GM21367 (cell line): ENCODE results near the gene PHACTR3.

Experiments used
- ATAC-seq: cut with Tn5 transposase; IDR thresholded peaks from one replicate; pipeline ENCODE4 v1.9.1; 2021; ENCODE audit not compliant: unreplicated experiment

The PHACTR3 gene

GRCh38 chr20:59774204-59774641 lies 169.9 kb downstream of the PHACTR3 start:
- no peak for ATAC-seq

DNA sequence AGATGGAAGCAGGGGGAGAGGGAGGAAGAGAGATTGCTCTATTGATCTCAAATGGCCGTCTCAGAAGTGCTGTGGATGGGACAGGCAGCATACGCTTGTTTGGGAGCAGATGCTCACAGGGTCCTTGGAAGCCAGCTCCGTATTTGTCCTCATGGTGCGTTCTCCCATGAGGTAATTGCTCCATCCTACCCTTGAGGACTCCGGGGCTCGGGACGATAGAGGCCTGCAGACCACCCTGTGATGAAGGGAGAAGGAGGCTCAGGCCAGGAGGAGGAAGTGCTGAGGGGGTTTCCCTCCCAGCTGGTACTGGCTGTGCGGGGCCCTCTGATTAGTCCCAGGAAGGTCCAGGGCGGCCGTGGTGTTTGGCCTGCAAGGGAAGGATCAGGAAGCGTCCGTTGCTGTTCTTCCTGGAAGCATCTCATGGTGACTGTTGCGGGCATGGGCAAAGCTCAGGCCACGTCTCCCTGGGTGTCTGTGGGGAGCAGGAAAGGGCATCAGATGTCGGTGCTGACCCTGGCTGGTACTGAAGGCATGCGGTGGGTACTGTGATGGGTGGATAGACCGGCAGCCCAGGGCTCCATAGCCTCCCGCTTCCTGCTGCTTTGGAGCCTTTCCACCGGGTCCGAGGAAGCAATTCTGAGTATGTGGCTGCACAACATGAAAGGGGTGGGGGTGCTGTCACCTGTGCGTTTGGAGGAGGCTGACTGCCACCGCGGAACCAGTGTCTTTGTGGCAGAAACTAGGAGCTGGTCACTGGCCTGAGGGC lies 170.8 kb downstream of the PHACTR3 start:
- ATAC-seq: no peak

GRCh38 chr20:59775687-59776055 lies 171.3 kb downstream of the PHACTR3 start:
- no peak for ATAC-seq

GRCh38 chr20:59776059-59776603 lies 171.8 kb downstream of the PHACTR3 start:
- no peak for ATAC-seq

DNA sequence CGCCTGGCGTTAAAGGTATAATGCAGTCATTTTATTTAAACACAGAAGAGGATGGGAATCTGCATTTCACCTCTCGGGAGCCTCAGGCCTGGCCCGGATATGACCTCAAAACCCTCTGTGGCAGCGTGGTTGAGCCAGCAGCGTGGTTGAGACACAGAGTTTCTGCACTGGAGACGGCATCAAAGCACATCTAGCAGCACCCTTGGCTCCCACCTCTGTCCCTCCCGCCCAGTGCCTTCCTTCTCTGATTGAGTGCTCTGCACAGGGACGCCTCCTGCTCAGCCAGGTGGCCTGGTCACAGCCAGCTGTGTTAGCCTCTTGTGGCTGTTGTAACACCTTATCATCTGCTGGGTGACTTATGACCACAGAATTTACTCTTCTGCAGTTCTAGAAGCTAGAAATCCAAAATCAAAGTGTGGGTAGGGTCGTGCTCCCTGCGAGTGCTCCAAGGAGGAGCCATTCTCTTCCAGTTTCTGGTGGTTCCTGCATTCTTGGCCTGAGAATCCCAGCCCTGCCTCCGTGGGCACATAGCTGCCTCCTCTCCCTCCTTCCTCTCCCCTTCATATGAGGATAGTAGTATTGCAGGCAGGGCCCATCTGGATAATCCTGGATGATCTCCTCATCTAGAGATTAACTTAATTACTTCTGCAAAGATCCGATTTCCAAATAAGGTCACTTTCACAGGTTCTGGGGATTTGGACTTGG lies 172.4 kb downstream of the PHACTR3 start:
- ATAC-seq: no peak

DNA sequence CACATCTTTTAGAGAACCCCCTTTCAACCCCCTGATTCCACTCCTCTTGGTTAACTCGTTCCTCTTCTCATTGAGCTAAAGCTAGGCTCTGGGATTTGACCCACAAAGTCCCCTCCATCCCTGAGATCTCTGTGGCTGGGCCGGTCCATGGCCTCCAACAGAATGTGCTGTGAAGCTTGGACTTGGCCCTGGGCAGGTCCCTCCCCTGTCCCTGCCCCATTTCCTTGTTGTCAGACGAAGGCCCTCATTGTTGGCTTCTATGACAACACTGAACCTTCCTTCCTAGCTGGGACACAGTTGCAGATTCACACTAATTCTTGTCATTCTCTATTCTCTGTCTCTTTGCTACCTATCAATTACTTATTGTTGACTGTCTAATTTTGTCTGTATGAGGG lies 173.0 kb downstream of the PHACTR3 start:
- no peak for ATAC-seq

DNA sequence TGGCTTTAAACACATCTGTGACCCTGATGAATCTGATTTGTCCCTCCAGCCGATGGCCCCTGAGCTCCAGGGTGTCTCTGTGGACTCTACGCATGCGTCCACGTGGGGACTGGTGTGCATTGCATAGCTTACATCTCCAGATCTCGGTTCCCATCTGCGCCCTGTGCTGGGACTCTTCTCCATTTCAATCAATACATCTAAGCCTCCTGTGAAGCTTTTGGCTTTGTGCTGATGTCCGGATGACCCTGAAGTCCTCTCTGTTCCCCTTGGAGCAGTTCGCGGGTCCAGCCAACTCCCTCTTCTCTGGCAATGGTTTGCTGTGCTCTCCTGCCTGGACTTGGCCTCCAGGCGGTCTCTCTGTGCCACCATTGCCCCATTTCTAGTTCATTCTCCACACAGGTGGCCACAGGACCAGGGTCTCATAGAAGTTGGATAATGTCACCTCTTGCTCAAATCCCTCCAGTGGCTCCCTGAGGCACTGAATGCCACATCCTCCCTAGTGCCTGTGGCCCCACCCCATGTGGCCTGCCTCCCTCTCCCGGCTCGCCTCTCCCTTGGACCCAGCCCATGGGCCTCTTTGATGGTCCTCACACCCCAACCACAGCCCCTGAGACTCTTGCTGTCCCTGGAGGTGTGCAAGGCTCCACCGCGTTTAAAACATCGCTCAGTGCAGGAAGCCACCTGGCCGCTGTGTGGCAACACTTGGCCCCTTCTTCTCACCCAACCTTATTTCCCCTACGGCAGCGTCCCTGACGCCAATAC lies 173.7 kb downstream of the PHACTR3 start:
- ATAC-seq: no peak

GRCh38 chr20:59778615-59779200 lies 174.4 kb downstream of the PHACTR3 start:
- no peak for ATAC-seq

GRCh38 chr20:59779656-59780380 lies 175.5 kb downstream of the PHACTR3 start:
- no peak for ATAC-seq

DNA sequence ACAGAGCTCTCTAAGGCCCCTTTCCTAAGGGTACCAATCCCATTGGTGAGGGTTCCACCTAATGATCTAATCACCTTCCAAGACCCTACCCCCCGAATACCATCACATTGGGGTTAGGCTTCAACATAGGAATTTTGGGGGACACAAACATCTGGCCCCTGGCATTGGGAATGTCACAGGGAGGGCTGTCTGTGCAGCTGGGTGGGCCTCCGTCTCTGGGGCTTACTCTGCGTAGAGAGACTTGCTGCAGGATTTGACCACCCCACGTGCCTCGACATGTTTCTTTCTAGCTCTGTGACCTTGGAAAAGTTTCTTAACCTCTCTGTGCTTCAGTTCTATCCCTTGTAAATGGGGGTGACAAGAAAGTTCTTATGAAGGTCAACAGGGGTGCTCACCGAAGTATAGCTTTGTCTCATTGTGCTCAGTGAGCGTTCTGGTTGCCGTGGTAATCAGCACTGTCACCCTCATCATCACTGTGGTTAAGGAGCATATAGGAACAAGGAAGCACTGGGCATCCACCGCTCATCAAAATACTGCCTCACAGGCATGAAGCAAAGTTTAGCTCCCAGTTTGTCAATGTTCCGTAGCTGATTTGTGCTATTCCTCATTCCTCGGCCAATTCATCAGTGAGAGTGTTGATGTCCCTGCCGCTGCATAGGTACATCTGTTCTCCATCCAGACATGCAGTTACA lies 176.3 kb downstream of the PHACTR3 start:
- ATAC-seq: no peak

- ATAC-seq: no peak
Measured at GRCh38 chr20:59781226-59781625, 176.9 kb downstream of the PHACTR3 start.

DNA sequence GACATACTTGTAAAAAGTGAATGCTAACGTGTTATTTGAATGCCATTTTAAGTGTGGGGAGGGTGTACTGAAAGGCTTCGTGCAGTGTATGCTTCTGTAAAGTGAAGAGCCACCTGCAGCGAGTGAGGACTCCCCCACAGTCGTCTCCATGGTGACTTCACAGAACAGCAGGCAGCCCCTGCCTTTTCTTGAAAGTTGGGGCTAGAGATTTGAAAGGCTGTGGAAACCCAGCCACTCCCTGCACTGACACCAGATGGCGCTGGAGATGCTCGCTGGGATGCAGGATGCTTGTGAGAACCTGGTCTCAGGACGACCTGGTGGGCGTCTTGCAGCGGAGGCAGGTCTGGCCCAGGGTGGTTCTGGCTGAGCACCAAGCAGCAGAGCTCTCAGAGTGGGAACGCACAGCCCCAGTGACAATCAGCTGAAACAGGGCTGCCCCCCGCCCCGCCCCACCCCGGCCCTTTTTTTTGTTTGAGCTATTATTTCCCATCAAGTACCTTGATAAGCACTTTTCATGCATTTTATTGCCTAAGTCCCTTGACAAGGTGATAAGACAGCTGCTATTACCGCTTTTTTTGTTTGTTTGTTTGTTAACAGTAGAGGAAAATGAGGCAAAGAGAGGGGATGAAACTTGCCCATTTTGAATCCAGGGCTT lies 178.8 kb downstream of the PHACTR3 start:
- no peak for ATAC-seq

DNA sequence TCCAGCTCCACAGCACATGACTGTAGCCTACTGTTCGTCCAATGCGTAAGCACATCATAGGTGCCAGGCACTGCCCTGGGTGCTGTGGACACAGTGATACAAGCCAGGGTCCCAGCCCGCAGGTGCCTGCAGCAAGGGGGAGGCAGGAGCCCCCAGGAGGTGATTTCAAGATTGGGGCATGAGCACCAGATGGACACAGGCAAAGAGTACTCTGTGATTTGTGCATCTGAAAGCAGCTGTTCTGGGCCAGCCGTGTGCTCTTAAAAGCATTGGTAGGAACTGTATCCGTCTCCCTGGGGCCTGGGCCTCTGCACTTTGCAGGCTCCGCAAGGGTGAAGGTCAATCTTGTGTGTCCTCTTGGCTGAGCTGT lies 179.3 kb downstream of the PHACTR3 start:
- no peak for ATAC-seq

DNA sequence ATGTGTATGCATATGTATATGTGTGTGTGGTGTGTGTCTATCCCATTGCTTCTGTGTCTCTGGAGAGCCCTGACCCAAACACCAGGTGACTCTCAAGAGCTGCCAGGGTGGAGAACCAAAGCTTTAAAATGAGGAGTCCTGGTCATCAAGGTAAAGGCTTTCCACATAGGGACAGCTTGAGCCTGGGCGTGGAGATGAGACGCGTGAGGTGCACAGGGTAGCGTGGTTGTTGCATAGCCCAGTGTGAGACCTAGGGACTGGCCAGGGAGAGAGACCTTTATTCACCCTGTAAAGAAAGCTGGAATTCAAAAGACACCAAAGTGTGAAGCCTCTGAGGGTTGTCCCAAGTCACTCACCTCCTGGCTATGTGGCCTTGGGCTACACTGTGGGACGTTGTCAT lies 180.0 kb downstream of the PHACTR3 start:
- no peak for ATAC-seq

DNA sequence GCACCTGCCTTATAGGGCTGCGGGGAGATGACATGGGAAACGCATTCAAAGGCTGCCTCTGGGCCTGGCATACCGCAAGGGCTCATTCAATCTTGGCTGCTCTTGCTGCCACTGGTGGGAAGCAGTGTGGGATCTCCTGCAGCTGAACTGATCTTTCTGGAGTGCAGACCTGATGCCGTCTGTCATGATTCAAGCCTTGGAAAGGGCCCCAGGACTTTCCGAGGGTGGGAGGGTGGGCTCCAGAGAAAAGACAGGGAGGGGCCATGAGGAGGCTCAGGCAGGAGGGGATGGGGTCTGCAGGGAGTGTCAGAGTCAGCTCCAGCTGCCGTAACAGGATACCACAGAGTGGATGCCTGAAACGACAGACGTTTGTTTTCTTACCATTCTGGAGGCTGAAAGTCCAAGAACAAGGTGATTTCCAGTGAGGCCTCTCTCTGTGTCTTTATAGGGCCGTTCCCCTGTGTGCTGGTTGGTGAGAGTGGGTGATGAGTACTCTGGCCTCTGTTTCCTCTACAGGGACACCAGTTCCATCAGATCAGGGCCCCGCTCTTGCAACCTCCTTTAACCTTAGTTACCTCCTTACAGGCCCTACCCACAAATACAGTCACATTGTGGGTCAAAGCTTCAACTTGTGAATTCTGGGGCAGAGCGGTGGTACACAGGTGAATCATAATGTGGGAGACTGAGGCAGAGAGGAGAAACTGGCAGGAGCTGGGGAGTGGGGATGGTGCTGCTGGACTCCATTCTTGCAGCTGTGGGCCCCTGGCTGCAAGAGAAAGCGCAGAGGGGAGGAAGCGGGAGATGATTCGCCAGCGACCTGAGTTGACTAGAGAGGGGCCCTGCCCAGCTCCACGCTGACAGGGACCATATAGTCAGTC lies 180.7 kb downstream of the PHACTR3 start:
- no peak for ATAC-seq

DNA sequence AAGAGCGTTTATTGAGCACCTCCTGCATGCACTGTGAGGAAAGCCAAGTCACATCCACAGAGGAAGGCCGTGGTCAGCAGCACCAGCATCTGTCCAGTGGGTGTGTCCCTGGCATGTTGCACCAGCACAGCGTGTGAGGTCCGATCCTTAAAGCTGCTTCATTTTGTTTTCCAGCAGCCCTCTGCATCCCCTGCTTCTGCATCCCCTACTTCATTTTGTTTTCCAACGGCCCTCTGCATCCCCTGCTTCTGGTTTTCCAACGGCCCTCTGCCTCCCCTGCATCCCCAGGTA lies 181.3 kb downstream of the PHACTR3 start:
- no peak for ATAC-seq

DNA sequence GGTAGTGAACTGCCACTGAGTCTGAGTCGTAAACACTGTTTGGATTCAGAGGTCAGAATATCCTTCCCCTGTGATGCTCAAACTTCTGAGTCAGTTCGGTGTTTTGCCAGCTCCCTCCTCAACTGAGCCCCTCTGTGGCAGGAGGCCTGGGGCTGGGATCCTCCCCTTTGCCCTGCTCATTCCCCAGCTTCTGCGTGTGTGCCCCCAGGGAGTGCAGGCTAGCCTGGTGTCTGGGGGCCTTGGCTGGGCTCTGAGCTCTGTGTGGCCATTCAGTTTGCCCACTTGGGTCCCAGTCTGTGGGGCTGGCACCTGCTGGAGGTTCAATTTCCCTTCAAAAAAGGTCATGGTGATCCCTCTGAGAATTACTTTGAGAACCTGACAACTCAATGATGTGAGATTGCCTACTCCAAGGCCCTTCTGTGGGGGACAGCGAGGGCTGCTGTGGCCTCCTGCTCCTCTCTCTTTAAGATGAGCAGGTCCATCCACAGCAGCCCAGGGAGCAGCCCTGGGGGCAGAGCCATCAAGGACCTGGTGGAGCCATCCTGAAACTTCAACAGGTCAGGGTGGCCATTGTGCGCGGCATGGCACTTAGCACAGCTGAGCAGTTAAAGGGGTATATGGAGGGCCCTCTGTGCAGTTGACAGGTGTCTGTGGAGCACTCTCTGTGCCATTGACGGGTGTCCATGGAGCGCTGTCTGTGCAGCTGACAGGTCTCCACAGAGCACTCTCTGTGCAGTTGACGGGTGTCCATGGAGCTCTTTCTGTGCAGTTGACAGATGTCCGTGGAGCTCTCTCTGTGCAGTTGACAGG lies 181.9 kb downstream of the PHACTR3 start:
- ATAC-seq: no peak
